22Rv1 (cell line): Measurements from ENCODE around the gene TTBK1.
A peak's percentile ranks its signal among the peaks of the same experiment; 100 is the strongest.

ENCODE experiments used
- H3K27ac ChIP-seq: fragments of 450-650 bp; 2 replicates; pipeline ENCODE4 v1.5.1; 2017
- CTCF ChIP-seq: fragments of 450-650 bp; IDR thresholded peaks from 2 replicates; pipeline ENCODE4 v1.5.1; 2017; ENCODE audit warnings: mild to moderate bottlenecking
- ZFX ChIP-seq: fragments of 450-650 bp; IDR thresholded peaks from 2 replicates; pipeline ENCODE4 v1.6.1; 2017; ENCODE audit warnings: antibody characterized with exemption, borderline replicate concordance

The TTBK1 gene

GRCh38 chr6:43262780-43263313 is 19.6 kb downstream of the TTBK1 start:
- no peak overlapping the region for H3K27ac ChIP-seq
- TF ChIP-seq ZFX (no peak), CTCF (no peak)

DNA sequence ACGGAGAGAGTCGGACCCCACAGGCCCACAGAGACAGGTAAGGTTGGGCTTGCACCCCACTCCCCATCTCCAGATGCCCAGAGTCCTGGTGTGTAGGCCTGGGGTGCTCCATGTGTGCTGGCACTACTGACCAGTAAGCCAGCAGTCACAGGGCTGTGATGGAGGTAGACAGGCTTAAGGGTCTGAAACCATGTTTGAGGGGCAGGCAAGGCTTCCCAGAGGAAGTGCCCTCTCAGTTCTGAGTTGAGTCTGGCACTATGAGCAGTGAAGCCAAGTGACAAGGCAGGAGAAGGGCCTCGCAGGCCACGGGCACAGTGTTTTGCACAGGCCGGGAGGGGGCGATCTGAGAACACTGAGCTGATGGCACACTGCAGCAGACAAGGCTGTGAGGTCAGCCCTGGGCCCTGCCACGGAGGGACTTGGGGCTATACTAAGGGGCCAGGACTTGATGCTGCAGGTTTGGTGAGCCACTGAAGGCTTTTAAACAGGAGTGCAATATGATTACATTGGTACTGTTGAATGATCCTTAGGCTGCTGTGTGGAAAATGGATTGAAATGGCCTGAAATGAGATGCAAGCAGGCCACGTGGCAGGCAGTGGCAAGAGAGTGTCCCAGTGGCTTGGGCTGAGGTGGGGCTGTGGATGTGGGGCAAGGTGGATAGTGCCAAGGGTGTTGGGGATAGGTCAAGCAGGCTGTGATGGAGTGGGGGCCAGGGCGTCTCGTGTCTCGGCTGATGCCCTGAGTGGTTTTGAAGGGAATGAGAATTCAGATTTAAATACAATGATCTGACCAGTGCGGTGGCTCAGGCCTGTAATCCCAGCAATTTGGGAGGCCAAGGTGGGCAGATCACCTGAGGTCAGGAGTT is 20.3 kb downstream of the TTBK1 start:
- TF ChIP-seq CTCF (peak; percentile 93), ZFX (no peak)
- no peak overlapping the region for H3K27ac ChIP-seq

- H3K27ac ChIP-seq: no peak overlapping the region
- TF ChIP-seq CTCF (no peak), ZFX (no peak)
These were observed 21.4 kb downstream of the TTBK1 start for GRCh38 chr6:43264599-43265145.

DNA sequence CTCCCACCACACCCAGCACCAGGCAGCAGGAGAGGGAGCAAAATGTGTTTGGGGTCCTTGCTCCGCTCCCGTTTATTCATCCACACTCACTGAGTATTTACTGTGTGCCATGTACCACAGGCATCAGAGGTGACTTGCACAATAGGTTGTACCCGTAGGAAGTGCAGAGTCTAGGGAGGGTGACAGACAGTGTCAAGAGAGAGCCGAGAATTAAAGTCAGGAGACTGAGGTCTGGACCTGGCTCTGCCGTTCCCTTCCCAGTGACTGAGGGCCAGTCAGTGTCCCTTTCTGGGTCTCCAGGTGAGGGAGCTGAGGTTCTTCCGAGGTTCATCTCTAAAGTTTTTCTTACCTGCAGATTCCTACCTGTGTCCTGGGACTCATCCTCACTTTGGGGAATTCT is 22.3 kb downstream of the TTBK1 start:
- no peak overlapping the region for H3K27ac ChIP-seq
- TF ChIP-seq CTCF (no peak), ZFX (no peak)

GRCh38 chr6:43267619-43268354 is 24.5 kb downstream of the TTBK1 start:
- TF ChIP-seq ZFX (no peak), CTCF (no peak)
- no peak overlapping the region for H3K27ac ChIP-seq

- TF ChIP-seq ZFX: no peak
- no peak for TF ChIP-seq CTCF
- H3K27ac ChIP-seq: no peak overlapping the region
These were observed 25.0 kb downstream of the TTBK1 start for GRCh38 chr6:43268355-43268700.
